ENCODE measurements around the gene DHX57.

Gene DHX57

GRCh38 chr2:38875576-38876367 is at the start of gene DHX57, which contains the start of gene MORN2:
DHX57 (minus strand) TSS chr2:38875934; CDS start chr2:38868405, 7,529 bp downstream.
MORN2 (plus strand) TSS chr2:38875976.
- H3K4me3 ChIP-seq (ENCODE audit: low read depth, low read length): peak within 1 kb of the TSS; percentile 83
- no peak for TF ChIP-seq CTCF (IDR thresholded peaks at IDR 0.05; ENCODE audit: borderline replicate concordance, insufficient read depth, low read depth, low read length)

DNA sequence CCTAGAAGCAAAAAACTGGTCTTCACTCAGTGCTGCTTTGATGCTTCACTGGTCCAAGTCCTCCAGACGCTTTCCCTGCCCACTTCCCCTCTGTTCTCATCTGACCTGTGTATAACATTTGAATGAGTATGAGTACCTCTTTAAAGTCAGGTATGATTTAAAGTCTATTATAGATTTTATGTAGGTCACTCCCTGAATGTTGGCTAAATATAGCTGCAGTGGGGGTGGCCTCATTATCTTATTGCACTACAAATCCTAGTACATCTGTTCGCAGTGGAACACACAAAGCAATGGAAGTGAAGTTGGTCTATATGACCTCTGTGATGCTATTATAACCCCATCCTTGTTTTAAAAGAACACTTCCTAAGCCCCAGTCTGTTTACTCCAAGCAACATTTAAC is 47.2 kb upstream of the DHX57 start:
- TF ChIP-seq CTCF (IDR thresholded peaks at IDR 0.05; ENCODE audit: borderline replicate concordance, insufficient read depth, low read depth, low read length): no peak
- H3K4me3 ChIP-seq (ENCODE audit: low read depth, low read length): no peak overlapping the region

DNA sequence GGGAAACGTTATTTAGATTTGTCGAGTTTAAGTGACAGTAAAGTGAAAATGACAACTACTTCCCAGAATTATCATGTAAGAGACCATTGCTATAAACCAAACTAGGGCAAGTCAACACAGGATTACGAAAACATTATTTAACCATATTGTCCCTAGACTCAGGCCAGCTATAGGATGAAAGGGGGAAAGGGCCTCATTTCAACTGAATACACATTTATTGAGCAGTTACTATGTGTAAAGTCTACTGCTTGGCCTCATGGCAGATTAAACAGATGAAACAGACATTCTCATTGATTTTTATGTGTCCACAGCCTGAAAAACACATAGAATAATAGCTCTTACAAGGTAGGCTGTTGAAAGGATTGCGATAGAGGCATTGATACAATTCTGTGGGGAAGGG is 46.7 kb upstream of the DHX57 start:
- H3K4me3 ChIP-seq (ENCODE audit: low read depth, low read length): no peak overlapping the region
- TF ChIP-seq CTCF (IDR thresholded peaks at IDR 0.05; ENCODE audit: borderline replicate concordance, insufficient read depth, low read depth, low read length): no peak

- no peak overlapping the region for H3K4me3 ChIP-seq (ENCODE audit: low read depth, low read length)
- no peak for TF ChIP-seq CTCF (IDR thresholded peaks at IDR 0.05; ENCODE audit: borderline replicate concordance, insufficient read depth, low read depth, low read length)
Measured at GRCh38 chr2:38912619-38913018, 36.9 kb upstream of the DHX57 start.

DNA sequence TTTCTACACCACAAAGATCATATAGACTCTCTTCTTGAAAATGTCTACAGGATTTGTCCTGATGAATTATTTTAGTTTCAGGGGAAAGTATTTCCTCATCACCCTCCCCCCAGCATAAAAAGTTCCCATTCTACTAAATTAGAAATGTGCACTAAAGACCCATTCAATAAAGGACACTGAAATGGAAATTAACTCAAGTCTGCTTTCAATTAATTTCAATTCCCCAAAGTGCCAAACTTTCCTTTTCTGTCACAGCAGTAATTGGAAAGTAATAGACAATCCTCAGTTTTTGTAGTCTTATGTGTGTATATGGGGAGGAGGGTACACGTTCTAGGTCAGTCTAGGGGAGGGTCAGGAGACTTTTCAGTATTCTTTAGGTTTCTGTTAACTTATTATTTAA is 35.5 kb upstream of the DHX57 start:
- no peak overlapping the region for H3K4me3 ChIP-seq (ENCODE audit: low read depth, low read length)
- no peak for TF ChIP-seq CTCF (IDR thresholded peaks at IDR 0.05; ENCODE audit: borderline replicate concordance, insufficient read depth, low read depth, low read length)

- TF ChIP-seq CTCF (IDR thresholded peaks at IDR 0.05; ENCODE audit: borderline replicate concordance, insufficient read depth, low read depth, low read length): no peak
- no peak overlapping the region for H3K4me3 ChIP-seq (ENCODE audit: low read depth, low read length)
Measured at GRCh38 chr2:38909872-38910271, 34.1 kb upstream of the DHX57 start.
